HG02798 (cell line): ENCODE data around the gene RNPS1.
"Not testable (repeated sequence)": the region's sequence is repeated elsewhere in the genome, so short reads cannot be mapped to it uniquely, and the experiment has no call there.

Experiments used
- ATAC-seq: cut with Tn5 transposase; IDR thresholded peaks from one replicate; pipeline ENCODE4 v1.9.1; 2021; ENCODE audit warnings: mild to moderate bottlenecking; ENCODE audit not compliant: unreplicated experiment, poor library complexity

Gene RNPS1

GRCh38 chr16:2282866-2283555, 15.1 kb upstream of the RNPS1 start:
- ATAC-seq, result no peak

- no peak for ATAC-seq
Observed at GRCh38 chr16:2282262-2282661, 14.3 kb upstream of the RNPS1 start.

GRCh38 chr16:2280981-2281542, 13.1 kb upstream of the RNPS1 start:
- no peak for ATAC-seq

- no peak for ATAC-seq
Observed at GRCh38 chr16:2280461-2280860, 12.5 kb upstream of the RNPS1 start.

- no peak for ATAC-seq
Observed at GRCh38 chr16:2278956-2279800, 11.3 kb upstream of the RNPS1 start.

- ATAC-seq, result no peak
Observed at GRCh38 chr16:2278272-2278608, 10.3 kb upstream of the RNPS1 start.

GRCh38 chr16:2277466-2278271, 9.7 kb upstream of the RNPS1 start:
- ATAC-seq, result no peak

- no peak for ATAC-seq
Observed at GRCh38 chr16:2276368-2277195, 8.7 kb upstream of the RNPS1 start.

GRCh38 chr16:2275476-2276367, 7.8 kb upstream of the RNPS1 start:
- no peak for ATAC-seq

GRCh38 chr16:2273931-2274330, 6.0 kb upstream of the RNPS1 start:
- ATAC-seq, result no peak

- no peak for ATAC-seq
Observed at GRCh38 chr16:2273484-2273883, 5.6 kb upstream of the RNPS1 start.

- ATAC-seq, result no peak
Observed at GRCh38 chr16:2271848-2272461, 4.0 kb upstream of the RNPS1 start.

- ATAC-seq, result no peak
Observed at GRCh38 chr16:2270588-2271470, 2.9 kb upstream of the RNPS1 start.

- no peak for ATAC-seq
Observed at GRCh38 chr16:2270070-2270462, 2.1 kb upstream of the RNPS1 start.

- peak; percentile 62 for ATAC-seq
Observed at GRCh38 chr16:2267505-2267912, 417 bp downstream of the RNPS1 start.

GRCh38 chr16:2266887-2267286, 1.0 kb downstream of the RNPS1 start:
- ATAC-seq, result not testable (repeated sequence)

GRCh38 chr16:2263026-2263425, 4.9 kb downstream of the RNPS1 start:
- ATAC-seq, result not testable (repeated sequence)
